ENCODE data around the gene NHLRC4. TPM values are rescaled to one million over a fixed set of nuclear protein-coding genes. Genes with fewer than 3 reads are reported as not detected.

NHLRC4 gene
- total and polyA plus RNA-seq, 2 donors (not counting 1 experiment from before 2014, with no cell fraction given), result 0.66 to 3.3 TPM

GRCh38 chr16:526181-527014 is 40.4 kb upstream of the NHLRC4 start:
- peak; percentile 48 to 49 for DNase-seq (ENCODE audit: low read depth in 2 of 2)
- peaks cover 46% of the 10 kb centered on the region for H3K79me2 ChIP-seq (ENCODE audit: control insufficient read depth, insufficient read depth, low read length)
- no peaks in the 10 kb centered on the region for H3K9me3 ChIP-seq (ENCODE audit: control insufficient read depth, insufficient read depth, low read depth, low read length)

DNA sequence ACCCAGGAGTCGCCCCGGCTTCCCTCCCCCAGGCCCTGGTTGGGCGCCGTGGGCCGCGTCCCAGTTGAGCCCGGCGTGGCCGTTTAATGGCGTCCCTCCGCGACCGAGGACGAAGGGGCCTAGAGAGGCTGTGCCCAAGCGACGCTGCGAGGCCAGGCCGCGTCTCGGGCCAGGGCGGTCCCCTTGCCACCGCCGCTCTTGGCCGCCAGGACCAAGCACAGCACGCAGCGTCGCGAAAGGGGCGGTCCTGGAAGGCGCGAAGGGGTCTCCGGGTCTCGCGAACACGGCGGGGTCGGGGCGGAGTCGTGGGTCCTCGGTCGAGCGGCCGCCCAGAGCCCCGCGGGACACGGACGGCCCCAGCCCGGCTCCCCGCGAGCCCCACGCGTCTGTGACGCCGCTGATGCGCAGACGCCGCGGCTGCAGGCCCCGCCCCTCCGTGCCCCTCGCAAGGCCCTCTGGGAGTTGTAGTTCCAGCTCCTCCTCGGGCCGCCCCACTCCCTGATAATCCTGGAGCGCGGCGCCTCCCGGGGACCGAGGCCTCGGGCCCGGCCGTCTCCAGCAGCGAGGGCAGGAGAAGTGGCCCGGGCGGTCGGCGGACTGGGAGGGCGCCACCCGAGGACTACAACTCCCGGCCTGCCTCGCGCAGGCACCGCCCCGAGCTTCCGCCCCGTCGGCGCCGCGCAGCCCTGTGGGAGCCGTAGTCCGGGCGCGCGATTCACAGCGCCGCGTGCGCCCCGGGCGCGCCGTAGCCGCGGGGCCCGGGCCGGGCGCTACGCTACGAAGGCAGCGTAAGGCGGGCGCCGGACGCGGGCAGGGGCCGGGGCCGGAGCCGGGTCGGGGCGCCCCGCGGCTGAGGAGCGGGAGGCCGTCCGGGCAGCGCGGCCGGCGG is 39.5 kb upstream of the NHLRC4 start, which contains the start of gene CAPN15:
Gene CAPN15 (plus strand): TSS at position 698 of the 889 bp plus-strand sequence. CDS start 19,127 bp downstream, outside the sequence.
- no peaks in the 10 kb centered on the region for H4K20me1 ChIP-seq (ENCODE audit: control insufficient read depth, extremely low read depth, insufficient read depth, low read length)
- TF ChIP-seq EZH2 (IDR thresholded peaks at IDR 0.05; ENCODE audit: low read length, missing control alignments), result no peak
- TF ChIP-seq, protein P1, sequence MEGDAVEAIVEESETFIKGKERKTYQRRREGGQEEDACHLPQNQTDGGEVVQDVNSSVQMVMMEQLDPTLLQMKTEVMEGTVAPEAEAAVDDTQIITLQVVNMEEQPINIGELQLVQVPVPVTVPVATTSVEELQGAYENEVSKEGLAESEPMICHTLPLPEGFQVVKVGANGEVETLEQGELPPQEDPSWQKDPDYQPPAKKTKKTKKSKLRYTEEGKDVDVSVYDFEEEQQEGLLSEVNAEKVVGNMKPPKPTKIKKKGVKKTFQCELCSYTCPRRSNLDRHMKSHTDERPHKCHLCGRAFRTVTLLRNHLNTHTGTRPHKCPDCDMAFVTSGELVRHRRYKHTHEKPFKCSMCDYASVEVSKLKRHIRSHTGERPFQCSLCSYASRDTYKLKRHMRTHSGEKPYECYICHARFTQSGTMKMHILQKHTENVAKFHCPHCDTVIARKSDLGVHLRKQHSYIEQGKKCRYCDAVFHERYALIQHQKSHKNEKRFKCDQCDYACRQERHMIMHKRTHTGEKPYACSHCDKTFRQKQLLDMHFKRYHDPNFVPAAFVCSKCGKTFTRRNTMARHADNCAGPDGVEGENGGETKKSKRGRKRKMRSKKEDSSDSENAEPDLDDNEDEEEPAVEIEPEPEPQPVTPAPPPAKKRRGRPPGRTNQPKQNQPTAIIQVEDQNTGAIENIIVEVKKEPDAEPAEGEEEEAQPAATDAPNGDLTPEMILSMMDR (conservative IDR thresholded peaks at IDR 0.05 in 1 of 2, IDR thresholded peaks at IDR 0.05 in 1 of 2; ENCODE audit: low read depth in 1 of 2, low read length in 2 of 2), result no peak
- H3K4me1 ChIP-seq (ENCODE audit: control insufficient read depth, extremely low read depth, insufficient read depth, low read length), result peaks cover 14% of the 10 kb centered on the region
- peaks cover 6% of the 10 kb centered on the region for H3K36me3 ChIP-seq (ENCODE audit: control insufficient read depth, insufficient read depth, low read length)
- peaks cover 54% of the 10 kb centered on the region for H3K79me2 ChIP-seq (ENCODE audit: control insufficient read depth, insufficient read depth, low read length)
- peak within 1 kb of the TSS; percentile 90 for H3K27ac ChIP-seq (ENCODE audit: insufficient read depth, low read length)
- peak within 1 kb of the TSS; percentile 92 for H3K9ac ChIP-seq (ENCODE audit: insufficient read depth, low read length)
- peak within 1 kb of the TSS; percentile 70 to 91 (median 86) for H3K4me3 ChIP-seq (replicated peaks in 1 of 4; ENCODE audit: control extremely low read depth in 1 of 4, insufficient read depth in 1 of 4, low read depth in 3 of 4, low read length in 4 of 4)
- H3K9me3 ChIP-seq (ENCODE audit: control insufficient read depth, insufficient read depth, low read depth, low read length), result no peaks in the 10 kb centered on the region
- peak within 1 kb of the TSS; percentile 53 for H2AFZ ChIP-seq (ENCODE audit: low read length)
- DNase-seq (ENCODE audit: low read depth in 2 of 2), result peak; percentile 83 to 86
- H3K27me3 ChIP-seq (ENCODE audit: control insufficient read depth, insufficient read depth, low read length), result no peaks in the 10 kb centered on the region
- H3K4me2 ChIP-seq (ENCODE audit: extremely low read depth, insufficient read depth, low read length), result peak within 1 kb of the TSS; percentile 98

More at GRCh38 chr16:526181-527014, 40.4 kb upstream of the NHLRC4 start:
- Histone ChIP-seq H2AFZ (ENCODE audit: low read length) (no peak overlapping the region), H4K20me1 (ENCODE audit: control insufficient read depth, extremely low read depth, insufficient read depth, low read length) (no peaks in the 10 kb centered on the region), H3K4me1 (ENCODE audit: control insufficient read depth, extremely low read depth, insufficient read depth, low read length) (peaks cover 14% of the 10 kb centered on the region), H3K27me3 (ENCODE audit: control insufficient read depth, insufficient read depth, low read length) (no peaks in the 10 kb centered on the region), H3K4me3 (replicated peaks in 1 of 4; ENCODE audit: control extremely low read depth in 1 of 4, insufficient read depth in 1 of 4, low read depth in 3 of 4, low read length in 4 of 4) (peak overlapping the region; percentile 55 to 86 (median 82)), H3K4me2 (ENCODE audit: extremely low read depth, insufficient read depth, low read length) (peak overlapping the region; percentile 98), H3K36me3 (ENCODE audit: control insufficient read depth, insufficient read depth, low read length) (peaks cover 6% of the 10 kb centered on the region), H3K27ac (ENCODE audit: insufficient read depth, low read length) (peak overlapping the region; percentile 90), H3K9ac (ENCODE audit: insufficient read depth, low read length) (peak overlapping the region; percentile 92)
- TF ChIP-seq, protein P1 (conservative IDR thresholded peaks at IDR 0.05 in 1 of 2, IDR thresholded peaks at IDR 0.05 in 1 of 2; ENCODE audit: low read depth in 1 of 2, low read length in 2 of 2), result no peak
- TF ChIP-seq EZH2 (IDR thresholded peaks at IDR 0.05; ENCODE audit: low read length, missing control alignments), result no peak
